Dedifferentiated amniotic fluid mesenchymal stem cell (primary cell): ENCODE results near the gene MAP6.
A peak's percentile ranks its signal among the peaks of the same experiment; 100 is the strongest.
"Not testable (repeated sequence)": the region's sequence is repeated elsewhere in the genome, so short reads cannot be mapped to it uniquely, and the experiment has no call there.

Experiments used
- DNase-seq: peaks from one replicate; pipeline ENCODE4 v3.0.0-alpha.2; 2016; ENCODE audit errors: extremely low spot score

Gene MAP6

GRCh38 chr11:75591966-75592365 is 76.9 kb downstream of the MAP6 start:
- DNase-seq, result no peak

DNA sequence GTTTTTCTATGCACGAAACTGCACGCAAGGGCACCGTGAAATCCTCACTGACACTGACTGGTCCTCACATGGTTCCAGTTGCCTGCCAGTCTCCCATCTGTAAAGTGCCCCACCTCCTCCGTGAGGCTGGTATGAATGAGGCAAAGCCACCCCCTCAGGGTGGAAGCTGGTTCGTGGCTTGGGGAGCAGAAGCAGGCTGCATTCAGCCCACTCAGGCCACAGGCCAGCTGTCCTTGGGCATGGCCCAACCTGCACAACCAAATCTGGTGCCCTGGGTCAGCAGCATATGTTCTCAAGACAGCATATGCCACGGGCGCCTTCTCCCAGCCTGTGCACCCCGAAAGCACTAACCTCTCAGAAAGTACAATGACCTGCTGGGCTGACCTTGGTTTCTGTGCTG is 77.5 kb downstream of the MAP6 start:
- DNase-seq, result no peak

- DNase-seq, result no peak
Observed at GRCh38 chr11:75589933-75590332, 78.9 kb downstream of the MAP6 start.

DNA sequence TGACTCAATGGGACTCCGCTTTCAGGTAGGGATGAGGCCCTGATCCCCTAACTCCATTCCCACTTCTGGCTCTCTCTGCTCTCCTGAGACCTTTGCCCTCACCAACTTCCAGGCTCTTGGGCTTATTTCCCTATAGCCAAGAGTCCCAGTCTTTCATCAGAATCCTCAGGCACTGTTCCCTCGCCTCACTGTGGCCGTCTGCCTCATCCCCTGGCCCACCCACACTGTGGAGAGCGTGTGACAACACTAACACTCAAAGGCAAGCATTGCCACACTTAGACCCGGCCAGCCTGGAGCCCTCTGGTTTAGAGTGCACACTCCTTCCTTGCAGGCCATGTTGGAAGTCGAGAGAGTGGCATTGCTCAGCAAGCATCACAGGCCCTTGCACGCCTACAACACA is 79.8 kb downstream of the MAP6 start:
- DNase-seq, result no peak

- DNase-seq, result no peak
Observed at GRCh38 chr11:75588051-75588481, 80.8 kb downstream of the MAP6 start.

GRCh38 chr11:75586395-75586794 is 82.4 kb downstream of the MAP6 start:
- no peak for DNase-seq

- DNase-seq, result no peak
Observed at GRCh38 chr11:75585293-75585670, 83.6 kb downstream of the MAP6 start.

- DNase-seq, result not testable (repeated sequence)
Observed at GRCh38 chr11:75584659-75585292, 84.1 kb downstream of the MAP6 start.

- DNase-seq, result no peak
Observed at GRCh38 chr11:75583718-75584658, 84.8 kb downstream of the MAP6 start.

DNA sequence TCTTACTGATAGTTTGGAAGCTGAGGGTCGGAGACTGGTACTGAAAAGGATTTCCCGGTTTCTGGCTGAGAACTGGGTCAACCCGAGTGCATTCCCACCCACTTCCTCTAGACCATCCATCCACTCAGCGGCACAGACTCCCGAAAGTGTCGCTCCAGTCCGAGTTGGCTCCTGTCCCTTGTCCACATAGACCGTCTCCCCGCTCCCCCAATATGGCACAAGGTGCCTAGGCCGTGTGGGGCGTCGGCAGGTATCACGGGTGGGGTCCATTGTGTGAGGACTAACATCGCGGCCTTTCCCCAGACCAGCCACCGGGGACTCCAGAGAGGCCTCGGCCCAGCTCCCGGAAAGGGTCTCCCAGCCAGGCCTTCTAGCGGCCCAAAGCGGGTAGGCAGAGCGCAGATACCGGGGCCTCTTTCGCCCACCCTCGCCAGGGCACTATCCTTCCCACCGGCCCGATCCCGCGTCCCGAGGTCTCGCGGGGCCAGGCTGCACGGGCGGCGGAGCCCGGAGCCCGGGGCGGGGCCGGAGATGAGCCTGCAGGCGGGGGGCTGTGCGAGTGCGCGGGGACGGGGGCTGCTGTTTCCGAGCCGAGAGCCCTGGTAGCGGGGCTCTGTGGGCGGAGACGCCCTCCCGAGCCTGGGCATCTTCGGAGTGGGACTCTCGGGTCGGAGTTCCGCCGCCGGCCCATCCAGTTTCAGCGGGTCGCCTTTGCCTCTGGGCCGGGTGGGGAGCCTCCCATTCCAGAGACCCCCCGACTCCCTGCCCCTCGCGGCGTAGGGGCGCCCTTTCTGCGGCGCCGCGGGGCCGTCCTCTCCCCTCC is 85.7 kb downstream of the MAP6 start:
- peak; percentile 62 for DNase-seq

GRCh38 chr11:75582506-75582894 is 86.3 kb downstream of the MAP6 start:
- no peak for DNase-seq

DNA sequence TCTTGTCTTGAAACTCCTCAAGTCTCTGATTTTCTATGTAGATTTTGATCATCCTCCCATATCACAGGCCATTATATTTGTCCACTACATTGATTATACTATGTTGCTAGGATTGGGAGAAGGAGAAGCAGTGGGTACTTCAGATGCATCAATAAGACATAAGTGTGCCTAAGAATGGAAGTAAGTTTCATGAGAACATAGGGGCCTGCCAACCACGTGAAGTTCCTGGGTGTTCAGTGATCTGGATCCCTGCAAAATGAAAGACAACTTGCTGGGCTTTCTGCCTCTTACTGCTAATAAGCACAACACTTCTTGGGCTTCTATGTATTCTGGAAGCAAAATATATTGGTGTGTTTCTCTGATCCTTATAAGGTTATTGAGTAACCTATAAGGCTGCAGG is 89.0 kb downstream of the MAP6 start:
- DNase-seq, result no peak

DNA sequence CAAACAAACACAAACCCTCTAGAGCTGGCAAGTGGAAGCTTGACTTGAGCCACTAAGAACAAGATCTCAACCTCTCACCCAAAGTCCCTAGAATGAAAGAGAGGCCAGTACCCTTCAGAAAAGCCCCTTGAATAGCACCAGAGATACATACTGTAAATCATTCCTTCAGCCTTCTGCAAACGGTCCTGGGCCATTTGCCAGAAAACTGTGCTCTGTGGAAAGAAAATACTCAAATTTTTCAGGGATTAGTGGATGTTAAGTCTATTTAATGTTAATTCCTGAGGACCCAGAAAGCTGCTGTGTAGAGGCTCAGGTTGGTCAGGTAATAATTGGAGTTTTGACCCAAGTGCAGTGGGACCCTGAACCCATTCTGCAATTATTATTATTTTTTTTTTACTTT is 89.9 kb downstream of the MAP6 start:
- DNase-seq, result no peak

- no peak for DNase-seq
Observed at GRCh38 chr11:75577207-75577606, 91.6 kb downstream of the MAP6 start.

DNA sequence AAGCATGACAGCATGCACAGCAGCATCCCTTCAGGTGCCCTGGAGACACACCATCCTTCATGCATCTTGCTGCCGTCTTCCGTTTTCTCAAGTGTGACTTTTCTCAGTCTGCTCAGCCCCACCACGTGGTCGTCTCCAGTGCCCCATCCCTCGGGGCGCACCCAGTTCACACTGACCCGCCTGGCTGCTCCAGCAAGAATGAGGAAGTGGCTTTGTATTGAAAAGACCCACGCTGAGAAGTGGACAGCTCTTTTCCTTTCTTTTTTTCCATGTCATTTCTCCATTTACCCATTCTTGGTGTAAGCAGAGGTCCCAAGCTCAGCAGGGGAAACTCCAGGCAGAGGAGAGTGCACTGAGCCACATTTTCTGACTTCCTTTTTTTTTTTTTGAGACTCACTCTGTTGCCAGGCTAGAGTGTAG is 92.3 kb downstream of the MAP6 start:
- no peak for DNase-seq

DNA sequence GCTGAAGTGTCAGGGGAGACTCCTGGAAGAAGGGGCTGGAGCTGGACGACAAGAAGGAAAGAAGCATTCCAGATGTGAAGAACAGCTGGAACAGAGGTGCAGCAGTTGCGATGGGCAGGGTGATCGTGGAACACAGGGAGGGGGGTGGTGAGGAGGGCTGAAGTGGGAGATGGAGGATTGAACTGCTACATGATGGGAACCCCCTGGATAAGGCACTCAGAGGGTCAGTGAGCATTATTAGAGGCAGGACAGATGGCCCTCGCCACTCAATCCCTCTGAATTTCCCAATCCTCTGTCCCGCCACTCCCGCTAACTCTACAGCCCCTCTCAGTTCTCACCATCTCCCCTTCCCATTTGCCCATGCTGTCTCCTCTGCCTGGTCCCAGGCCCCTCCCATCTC is 92.8 kb downstream of the MAP6 start:
- no peak for DNase-seq

- no peak for DNase-seq
Observed at GRCh38 chr11:75574698-75575602, 93.9 kb downstream of the MAP6 start.

- no peak for DNase-seq
Observed at GRCh38 chr11:75572744-75573143, 96.1 kb downstream of the MAP6 start.

GRCh38 chr11:75571625-75572024 is 97.2 kb downstream of the MAP6 start:
- no peak for DNase-seq

DNA sequence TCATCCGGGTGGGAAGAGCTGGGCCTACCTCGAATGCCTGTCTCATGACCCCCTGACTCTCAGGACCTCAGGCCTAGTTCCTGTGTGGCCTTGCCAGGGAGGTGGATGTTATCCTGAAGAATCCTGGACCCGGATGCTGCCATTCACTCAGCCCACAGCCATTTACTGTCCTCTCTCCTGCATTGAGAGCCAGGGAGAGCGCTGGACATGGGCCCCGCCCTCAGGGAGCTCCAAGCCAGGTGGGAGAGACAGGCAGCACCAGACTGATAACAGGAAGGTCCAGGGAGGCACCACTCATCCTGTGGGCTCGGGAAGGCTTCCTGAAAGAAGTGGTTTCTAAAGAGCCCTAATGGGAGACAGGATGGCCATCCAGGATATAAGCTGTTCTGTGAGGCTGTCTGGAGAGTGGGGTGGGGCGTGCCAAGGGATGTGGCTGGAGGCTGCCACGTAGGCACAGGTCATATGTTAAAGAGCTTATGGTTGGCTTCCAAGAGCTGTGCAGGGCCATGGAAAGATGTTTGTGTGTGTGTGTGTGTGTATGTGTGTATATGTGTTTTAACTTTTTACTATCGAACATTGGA is 98.2 kb downstream of the MAP6 start:
- no peak for DNase-seq
